ENCODE results near the gene PIK3R4. TPM values are rescaled to one million over a fixed set of nuclear protein-coding genes. Genes with fewer than 3 reads are reported as not detected.

PIK3R4 gene
- total RNA-seq, 1 donor = 35.5 TPM

GRCh38 chr3:130787422-130788068, 40.9 kb upstream of the PIK3R4 start:
- TF ChIP-seq CTCF (IDR thresholded peaks at IDR 0.05; ENCODE audit: extremely low read depth, low read depth, low read length) = no peak
- Histone ChIP-seq H3K4me2 (ENCODE audit: insufficient read depth, low read length) (no peak overlapping the region), H3K36me3 (ENCODE audit: insufficient read depth, low read length) (no peaks in the 10 kb centered on the region), H3K27ac (ENCODE audit: low read depth, low read length) (no peak overlapping the region), H3K27me3 (ENCODE audit: insufficient read depth, low read length) (no peaks in the 10 kb centered on the region), H3K4me3 (ENCODE audit: insufficient read depth, low read length) (no peak overlapping the region), H4K20me1 (ENCODE audit: insufficient read depth, low read length) (no peaks in the 10 kb centered on the region), H3K4me1 (ENCODE audit: insufficient read depth, low read length) (no peaks in the 10 kb centered on the region), H3K79me2 (ENCODE audit: insufficient read depth, low read length) (no peaks in the 10 kb centered on the region), H2AFZ (ENCODE audit: low read length) (no peak overlapping the region), H3K9me3 (ENCODE audit: low read depth, low read length) (no peaks in the 10 kb centered on the region)
- DNase-seq (ENCODE audit: insufficient read length, low spot score, missing footprints) = no peak

GRCh38 chr3:130786306-130786705, 39.7 kb upstream of the PIK3R4 start:
- no peak overlapping the region for H2AFZ ChIP-seq (ENCODE audit: low read length)
- H4K20me1 ChIP-seq (ENCODE audit: insufficient read depth, low read length) = no peaks in the 10 kb centered on the region
- no peaks in the 10 kb centered on the region for H3K9me3 ChIP-seq (ENCODE audit: low read depth, low read length)
- H3K36me3 ChIP-seq (ENCODE audit: insufficient read depth, low read length) = no peaks in the 10 kb centered on the region
- TF ChIP-seq CTCF (IDR thresholded peaks at IDR 0.05; ENCODE audit: extremely low read depth, low read depth, low read length) = no peak
- no peaks in the 10 kb centered on the region for H3K4me1 ChIP-seq (ENCODE audit: insufficient read depth, low read length)
- no peak overlapping the region for H3K27ac ChIP-seq (ENCODE audit: low read depth, low read length)
- DNase-seq (ENCODE audit: insufficient read length, low spot score, missing footprints) = no peak
- no peaks in the 10 kb centered on the region for H3K79me2 ChIP-seq (ENCODE audit: insufficient read depth, low read length)
- no peak overlapping the region for H3K4me3 ChIP-seq (ENCODE audit: insufficient read depth, low read length)
- H3K27me3 ChIP-seq (ENCODE audit: insufficient read depth, low read length) = no peaks in the 10 kb centered on the region
- H3K4me2 ChIP-seq (ENCODE audit: insufficient read depth, low read length) = no peak overlapping the region

GRCh38 chr3:130783629-130784028, 37.0 kb upstream of the PIK3R4 start:
- DNase-seq (ENCODE audit: insufficient read length, low spot score, missing footprints) = no peak
- Histone ChIP-seq H3K4me2 (ENCODE audit: insufficient read depth, low read length) (no peak overlapping the region), H2AFZ (ENCODE audit: low read length) (no peak overlapping the region), H3K9me3 (ENCODE audit: low read depth, low read length) (no peaks in the 10 kb centered on the region), H3K4me1 (ENCODE audit: insufficient read depth, low read length) (no peaks in the 10 kb centered on the region), H3K79me2 (ENCODE audit: insufficient read depth, low read length) (no peaks in the 10 kb centered on the region), H3K36me3 (ENCODE audit: insufficient read depth, low read length) (no peaks in the 10 kb centered on the region), H3K27me3 (ENCODE audit: insufficient read depth, low read length) (no peaks in the 10 kb centered on the region), H3K27ac (ENCODE audit: low read depth, low read length) (no peak overlapping the region), H4K20me1 (ENCODE audit: insufficient read depth, low read length) (no peaks in the 10 kb centered on the region), H3K4me3 (ENCODE audit: insufficient read depth, low read length) (no peak overlapping the region)
- no peak for TF ChIP-seq CTCF (IDR thresholded peaks at IDR 0.05; ENCODE audit: extremely low read depth, low read depth, low read length)

GRCh38 chr3:130779486-130779885, 32.9 kb upstream of the PIK3R4 start:
- no peak for TF ChIP-seq CTCF (IDR thresholded peaks at IDR 0.05; ENCODE audit: extremely low read depth, low read depth, low read length)
- H3K4me1 ChIP-seq (ENCODE audit: insufficient read depth, low read length) = no peaks in the 10 kb centered on the region
- H3K4me3 ChIP-seq (ENCODE audit: insufficient read depth, low read length) = no peak overlapping the region
- H4K20me1 ChIP-seq (ENCODE audit: insufficient read depth, low read length) = no peaks in the 10 kb centered on the region
- no peaks in the 10 kb centered on the region for H3K36me3 ChIP-seq (ENCODE audit: insufficient read depth, low read length)
- no peaks in the 10 kb centered on the region for H3K9me3 ChIP-seq (ENCODE audit: low read depth, low read length)
- H3K79me2 ChIP-seq (ENCODE audit: insufficient read depth, low read length) = no peaks in the 10 kb centered on the region
- H2AFZ ChIP-seq (ENCODE audit: low read length) = no peak overlapping the region
- H3K4me2 ChIP-seq (ENCODE audit: insufficient read depth, low read length) = no peak overlapping the region
- peaks cover 2% of the 10 kb centered on the region for H3K27me3 ChIP-seq (ENCODE audit: insufficient read depth, low read length)
- no peak for DNase-seq (ENCODE audit: insufficient read length, low spot score, missing footprints)
- H3K27ac ChIP-seq (ENCODE audit: low read depth, low read length) = no peak overlapping the region
